DMS 273 (cell line): ENCODE measurements around the gene COL5A1.

Experiments used
- DNase-seq: peaks from one replicate; lab custom pipeline; 2025; ENCODE audit not compliant: unreplicated experiment; lab: John Stamatoyannopoulos, UW

COL5A1 gene

DNA sequence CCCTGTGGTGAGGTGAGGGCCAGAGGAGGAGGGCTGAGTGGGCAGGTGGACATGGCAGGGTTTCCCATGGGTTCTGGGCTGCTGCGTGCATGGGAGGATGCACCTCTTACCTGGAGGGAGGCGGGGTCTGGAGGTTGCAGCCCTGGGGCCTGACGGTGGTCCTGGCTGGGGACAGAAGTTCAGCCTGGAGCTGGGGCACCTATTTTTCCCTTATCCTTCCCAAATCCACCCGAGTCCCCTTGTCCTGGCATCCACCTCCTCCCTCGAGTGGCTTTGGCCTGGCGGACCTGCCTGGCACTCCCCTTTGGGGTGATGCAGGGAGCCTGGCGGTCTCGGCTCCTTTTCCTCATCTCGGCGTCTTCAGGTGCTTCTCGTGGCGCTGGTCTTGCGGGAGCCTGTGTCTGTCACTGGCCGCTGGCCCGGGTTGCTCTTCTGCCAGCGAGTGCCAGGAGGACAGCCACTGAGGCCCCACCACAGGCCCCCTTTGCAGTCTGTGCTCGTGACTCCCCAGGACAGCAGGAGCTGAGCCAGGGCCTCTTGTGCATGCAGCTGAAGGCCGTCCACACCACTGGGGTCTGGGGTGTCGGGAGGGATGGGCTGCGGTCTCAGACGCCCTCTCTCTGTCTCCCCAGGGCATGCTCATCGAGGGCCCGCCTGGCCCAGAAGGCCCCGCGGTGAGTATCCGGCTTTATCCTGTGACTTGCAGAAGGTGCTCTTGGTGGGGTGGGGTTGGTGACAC lies 96.4 kb downstream of the COL5A1 start:
- no peak for DNase-seq

DNA sequence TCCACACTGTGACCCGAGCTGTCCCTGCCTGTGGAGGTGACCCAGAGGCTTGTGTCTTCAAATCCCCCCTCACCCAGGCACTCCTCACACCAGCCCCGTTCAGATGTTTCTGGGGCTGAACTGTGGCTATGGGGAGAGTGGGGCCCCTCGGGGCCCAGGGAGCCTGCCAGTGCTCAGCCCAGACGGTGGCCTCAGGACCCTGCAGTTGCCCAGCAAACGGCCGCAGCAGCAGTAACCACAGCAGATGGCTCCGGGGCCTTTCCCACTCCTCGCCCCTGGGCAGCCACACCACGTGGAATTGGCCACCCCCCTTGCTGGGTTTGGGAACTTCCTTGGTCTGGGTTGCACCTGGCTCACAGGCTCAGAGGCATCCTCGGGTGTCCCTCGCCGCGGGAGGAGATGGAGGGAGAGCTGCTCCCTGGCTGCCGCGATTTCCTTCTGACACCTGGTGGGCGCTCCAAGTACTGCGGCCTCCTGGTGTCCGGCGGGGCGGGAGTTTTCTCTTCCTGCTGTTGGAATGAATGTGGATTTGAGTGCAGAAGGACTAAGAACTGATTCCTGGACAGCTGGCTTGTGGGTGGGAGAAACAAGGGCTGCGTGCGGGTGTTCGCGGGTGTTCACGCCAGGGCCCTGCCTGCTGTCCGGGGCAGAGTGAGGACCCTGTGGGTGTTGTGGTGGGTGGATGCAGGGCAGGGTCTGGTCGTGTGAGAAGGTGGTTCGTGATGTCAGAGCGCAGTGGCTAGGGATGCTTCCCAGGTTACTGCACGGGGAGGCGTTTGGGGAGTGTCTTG lies 97.5 kb downstream of the COL5A1 start:
- peak; percentile 87 for DNase-seq

DNA sequence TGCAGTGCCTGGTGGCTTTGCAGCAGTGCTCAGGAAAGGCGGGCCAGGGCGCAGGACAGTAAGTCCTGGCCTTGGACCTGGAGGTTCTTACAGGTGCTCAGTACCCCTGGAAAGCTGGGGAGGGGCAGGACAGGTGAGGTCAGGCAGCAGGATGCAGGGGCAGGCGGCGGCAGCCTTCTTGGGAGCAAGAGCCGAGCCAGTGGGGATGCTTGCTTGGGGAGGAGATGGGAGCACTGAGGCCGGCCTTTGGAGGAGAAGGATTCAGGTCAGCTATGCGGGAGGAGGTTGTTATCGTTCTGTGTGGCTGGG lies 98.0 kb downstream of the COL5A1 start:
- DNase-seq: no peak

DNA sequence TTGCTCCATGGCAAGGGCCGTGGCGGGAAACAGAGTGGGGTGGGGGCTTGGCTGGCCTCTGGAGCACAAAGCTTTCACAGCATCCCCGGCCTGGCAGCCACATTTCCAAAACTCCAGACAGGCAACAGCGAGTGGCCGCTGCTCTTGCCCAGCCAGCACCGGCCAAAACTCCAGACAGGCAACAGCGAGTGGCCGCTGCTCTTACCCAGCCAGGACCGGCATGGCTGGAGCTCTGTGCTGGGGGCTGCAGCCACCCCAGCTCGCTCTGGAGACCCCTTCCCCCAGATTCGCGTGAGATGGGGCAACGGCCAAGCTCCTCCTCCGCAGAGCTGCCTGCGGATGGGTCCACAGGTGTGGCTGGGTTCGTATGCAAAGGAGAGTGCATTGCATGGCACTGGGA lies 98.5 kb downstream of the COL5A1 start:
- no peak for DNase-seq

DNA sequence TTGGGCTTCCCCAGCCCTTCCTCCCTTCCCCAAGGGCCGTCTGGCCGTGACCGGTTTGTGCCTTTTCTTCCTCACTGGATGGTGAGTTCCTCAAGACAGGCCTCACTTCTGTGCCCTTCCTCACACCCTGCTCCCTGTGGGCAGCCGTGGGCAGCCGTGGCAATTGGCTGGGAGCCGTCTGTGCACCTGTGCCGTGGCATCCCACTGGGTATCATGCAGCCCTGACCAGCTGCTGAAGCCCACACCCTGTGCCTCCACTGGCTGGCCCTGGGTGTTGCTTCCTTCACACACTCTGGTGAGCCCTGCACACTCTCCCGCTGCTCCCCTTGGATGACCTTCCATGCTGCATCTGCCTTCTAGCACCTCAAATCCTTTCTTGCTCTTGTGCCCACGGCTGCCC lies 100.2 kb downstream of the COL5A1 start:
- no peak for DNase-seq

DNA sequence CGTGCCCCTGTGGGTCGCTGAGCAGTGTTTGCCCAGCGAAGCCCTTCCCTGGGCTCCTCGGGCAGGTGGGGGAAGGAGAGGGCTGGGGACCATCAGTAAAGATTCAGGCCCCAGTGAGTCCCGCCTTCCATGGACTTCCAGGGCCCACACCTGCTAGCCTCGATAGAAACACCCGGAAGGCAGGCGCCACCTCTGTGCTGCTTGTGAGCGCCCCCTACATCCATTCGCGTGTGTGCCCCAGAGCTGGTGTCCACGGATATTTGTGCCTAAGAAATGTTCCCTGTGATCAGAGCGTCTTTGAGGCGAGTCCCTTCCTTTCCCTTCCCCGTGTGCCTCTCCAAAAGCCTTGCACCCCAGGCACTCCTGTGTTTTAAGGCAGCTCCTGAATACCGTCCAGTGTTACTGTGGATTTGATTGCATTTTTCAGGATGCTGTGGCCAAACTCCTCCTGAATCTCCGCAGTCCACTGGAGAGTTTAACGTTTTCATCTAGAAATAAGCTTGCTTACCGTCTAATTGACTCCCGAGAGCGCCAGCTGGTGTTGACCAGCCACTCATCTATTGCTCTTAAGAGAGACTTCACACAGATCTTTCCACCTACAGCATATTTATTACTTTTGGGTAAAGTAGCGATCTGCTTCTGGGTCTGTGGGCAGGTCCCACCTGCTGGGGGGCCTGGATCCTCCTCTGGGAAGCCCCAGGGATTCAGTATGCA lies 101.4 kb downstream of the COL5A1 start:
- DNase-seq: no peak

DNA sequence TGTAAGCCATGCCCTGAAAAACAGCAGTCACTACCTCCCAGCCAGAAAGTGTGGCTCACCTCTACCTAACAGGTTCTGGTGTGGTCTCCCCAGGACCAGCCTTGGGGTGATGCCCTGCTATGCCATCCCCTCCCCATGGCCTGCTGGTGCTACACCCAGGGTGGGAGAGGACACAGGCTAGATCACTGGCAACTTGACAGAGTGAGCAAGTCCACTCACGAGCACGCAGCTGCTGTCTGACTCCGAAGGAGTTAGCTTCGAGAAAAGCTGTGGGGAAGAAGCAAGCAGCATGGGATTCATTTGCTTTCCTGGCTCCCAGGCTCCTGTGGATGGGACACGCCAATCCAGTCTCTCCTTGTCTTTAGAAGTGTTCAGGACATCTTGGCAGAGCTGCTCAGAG lies 102.2 kb downstream of the COL5A1 start:
- no peak for DNase-seq

DNA sequence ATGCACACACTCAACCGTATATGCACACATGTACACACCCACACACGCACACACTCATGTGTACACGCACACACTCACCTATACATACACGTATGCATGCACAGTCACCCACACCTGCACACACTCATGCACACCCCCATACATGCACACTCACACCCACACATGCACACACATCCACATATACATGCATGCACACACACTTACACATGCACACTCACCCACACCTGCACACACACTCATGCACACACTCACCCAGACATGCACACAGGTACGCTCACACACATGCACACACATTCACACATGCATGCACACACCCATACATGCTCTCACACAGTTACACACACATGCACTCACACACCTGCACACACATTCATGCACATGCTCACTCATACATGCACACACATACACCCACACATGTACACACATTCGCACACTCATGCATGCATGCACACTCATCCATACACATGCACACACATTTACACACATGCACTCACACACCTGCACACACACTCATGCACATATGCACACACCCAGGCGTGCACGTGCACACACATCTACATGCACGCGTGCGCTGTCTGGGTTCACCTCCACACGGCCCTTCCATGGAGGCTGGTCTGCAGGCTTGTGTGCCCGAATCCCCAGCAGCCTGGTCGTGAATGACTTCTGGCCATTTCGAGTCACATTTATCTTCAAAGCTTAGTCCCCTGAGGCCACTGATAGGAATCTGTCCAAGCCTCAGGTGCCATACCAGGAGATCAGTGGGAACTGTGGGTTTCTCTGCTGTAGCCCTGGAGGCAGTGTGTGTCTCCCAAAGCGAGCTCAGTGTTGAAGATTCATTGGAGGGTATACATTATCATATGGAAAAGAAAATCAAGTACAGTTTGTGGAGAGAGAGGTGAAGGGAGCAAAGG lies 103.0 kb downstream of the COL5A1 start:
- DNase-seq: no peak

DNA sequence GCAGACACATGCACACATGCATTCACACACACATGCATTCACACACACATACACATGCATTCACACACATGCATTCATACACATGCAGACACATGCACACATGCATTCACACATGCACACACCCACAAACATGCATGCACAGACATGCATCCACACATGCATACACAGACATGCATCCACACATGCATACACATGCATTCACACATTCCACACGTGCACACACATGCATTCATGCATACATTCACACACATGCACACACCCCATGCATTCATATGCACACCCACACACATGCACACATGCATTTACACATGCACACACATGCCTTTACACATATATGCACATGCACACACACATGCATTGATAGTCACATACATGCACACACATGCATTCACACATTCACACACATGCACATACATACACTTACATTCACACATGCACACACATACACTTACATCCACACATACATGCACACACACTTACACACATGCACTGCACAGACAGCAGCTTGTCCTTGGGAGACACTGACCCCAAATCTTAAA lies 106.4 kb downstream of the COL5A1 start:
- DNase-seq: no peak

DNA sequence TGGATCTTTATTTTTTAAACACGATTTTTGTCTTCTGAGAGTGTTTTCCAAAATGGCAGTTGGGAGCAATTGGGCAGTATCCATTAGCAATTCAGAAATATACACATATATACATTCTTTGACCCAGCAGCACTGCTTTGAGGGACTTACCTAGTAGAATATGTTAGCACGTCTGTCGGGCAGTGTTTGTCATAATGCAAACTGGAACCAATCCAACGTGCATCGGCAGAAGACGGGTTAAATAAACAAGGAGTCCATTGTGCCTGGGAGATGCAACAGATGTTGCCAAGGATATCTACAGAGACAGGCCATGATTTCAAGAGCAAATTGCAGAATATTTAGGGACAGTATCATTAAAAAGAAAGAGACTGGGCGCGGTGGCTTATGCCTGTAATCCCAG lies 107.0 kb downstream of the COL5A1 start:
- peak; percentile 31 for DNase-seq

DNA sequence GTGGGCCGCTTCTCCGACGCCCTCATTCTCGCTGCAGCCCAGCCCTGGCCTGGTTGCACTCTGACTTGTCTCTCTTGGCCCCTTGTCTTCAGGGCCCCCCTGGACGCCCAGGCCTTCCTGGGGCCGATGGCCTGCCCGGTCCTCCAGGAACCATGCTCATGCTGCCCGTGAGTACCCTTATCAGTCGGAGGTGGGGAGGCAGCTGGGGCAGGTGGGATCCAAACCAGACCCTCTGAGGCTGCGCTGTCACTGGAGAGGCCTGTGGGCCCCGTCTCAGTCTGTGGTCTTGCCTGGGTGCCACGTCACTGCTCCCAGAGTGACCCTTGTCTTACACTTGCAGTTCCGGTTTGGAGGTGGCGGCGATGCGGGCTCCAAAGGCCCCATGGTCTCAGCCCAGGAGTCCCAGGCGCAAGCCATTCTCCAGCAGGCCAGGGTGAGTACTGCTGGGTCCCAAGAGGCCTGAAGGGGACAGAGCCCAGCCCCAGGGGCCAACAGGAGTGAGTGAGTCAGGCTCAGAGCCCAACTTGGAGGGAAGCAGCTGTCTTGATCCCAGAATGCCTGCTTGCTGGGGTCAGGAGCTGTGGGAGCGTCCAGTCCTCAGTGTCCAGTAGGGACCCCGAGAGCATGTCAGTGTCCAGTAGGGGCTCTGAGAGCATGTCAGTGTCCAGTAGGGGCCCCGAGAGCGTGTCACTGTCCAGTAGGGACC lies 109.0 kb downstream of the COL5A1 start:
- DNase-seq: no peak

DNA sequence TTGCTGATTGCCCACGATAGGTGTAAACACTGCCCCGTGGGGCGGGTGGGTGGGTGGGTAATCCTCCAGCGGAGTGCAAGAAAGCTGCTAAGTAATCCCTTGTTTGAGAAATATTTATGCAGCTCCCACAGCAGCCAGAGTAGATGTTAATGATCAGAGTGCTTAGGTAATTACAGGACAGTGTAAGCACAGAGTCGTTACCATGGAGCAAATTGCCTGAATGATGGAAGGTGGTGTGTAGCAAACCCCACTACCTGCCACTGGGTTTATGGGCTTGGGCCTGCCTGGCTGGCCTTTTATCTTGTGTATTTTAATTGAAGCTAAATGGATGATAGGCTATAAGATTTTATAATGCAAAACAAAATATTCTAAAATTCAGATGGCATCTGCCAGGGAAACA lies 110.0 kb downstream of the COL5A1 start:
- no peak for DNase-seq

DNA sequence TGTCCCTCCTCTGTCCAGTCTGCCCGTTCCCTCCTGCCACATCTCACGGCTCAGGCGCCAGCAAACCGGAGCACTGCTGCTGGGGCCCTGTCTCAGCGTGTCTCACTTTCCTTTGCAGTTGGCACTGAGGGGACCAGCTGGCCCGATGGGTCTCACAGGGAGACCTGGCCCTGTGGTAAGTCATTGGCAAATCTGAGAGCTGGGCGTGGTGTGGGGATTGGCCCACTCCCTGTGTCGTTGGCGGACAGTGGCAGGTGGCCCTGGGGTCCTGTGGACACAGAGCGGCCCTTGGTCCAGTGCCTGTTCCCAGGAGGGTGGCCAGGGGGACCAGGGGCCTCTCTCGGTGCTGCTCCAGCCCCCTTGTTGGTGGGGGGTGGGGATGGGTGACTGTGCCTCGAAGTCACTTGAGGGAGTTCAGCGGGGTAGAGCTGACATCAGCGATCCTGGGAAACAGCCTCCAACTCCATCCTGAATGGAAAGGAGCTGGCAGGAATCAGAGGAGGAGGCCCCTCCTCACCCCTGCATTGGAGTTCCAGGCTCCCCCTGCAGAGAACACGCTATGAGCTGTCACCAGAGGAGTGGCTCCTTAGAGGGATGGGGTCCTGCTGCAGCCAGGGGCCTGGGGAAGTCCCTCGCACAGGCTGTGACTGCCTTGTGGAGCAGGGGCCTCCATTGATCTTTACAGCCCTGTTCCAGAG lies 111.0 kb downstream of the COL5A1 start:
- DNase-seq: no peak

DNA sequence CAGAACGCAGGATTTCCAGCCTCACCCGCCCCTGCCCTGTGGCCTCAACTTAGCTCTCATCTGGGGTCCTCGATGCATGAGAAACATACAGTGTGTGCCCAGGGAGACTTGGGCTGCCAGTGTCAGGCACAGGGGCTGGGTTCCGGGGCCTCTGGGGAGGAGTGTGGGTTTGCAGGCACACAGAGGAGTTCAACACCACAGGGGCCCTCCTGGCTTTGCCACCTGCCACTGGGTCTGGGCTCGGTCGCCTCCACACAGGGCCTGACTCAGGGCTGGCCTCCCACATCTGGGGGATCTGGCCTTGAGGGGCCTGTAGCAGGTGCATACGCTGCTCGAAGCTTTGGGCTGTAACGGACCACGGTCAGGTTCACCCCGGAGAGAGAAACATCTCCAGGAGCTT lies 111.6 kb downstream of the COL5A1 start:
- no peak for DNase-seq

DNA sequence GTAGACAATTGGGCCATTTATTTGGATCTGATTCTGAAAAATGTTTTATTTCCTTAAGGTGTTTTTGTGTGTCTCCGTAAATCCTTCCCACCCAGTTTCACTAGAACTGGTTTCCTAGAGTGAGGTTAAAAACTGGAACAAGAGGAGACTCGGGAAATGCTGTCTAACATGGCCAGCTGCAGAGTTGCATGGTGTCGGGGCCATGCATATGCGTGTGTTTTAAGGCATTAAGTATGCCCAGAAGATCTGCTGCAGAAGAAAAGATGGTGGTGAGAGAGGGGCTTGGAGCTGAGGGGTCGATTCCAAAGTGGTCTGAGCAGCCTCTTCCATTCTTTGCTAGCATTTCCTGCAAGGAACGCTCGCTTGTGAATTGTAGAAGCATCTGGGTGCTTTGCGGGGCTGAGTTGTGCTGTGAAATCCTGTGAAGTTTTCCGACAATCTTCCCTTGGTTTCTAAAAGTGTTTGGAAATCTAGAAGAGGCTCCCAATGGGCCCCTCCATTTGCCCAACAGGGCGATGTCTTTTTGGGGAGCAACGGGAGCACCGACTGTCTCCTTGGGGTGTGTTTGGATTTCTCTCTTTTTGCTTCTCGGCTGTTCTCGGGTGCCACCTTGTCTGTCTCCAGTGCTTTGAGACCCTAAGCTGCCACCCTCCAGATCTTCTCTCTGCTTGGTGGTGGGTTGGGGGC lies 113.8 kb downstream of the COL5A1 start:
- DNase-seq: no peak

DNA sequence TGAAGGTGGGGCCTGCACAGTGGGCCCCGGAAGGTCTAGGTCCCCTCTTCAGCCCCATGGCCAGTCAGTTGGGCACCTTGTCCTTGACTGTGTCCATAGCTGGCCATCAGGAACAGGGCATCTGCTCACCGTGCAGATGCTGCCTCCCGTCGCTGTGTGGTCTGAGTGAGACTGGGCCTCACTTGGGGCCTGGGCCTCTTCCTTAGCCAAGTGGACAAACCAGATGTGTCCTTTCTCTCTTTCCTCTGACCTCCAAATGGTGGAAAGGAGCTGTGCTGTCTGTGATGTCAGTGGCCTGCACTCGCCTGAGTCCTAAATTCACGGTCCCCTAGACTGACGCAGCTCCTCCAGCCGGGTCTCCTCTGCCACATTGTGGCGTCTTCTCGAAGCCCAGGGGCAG lies 114.5 kb downstream of the COL5A1 start:
- DNase-seq: no peak

DNA sequence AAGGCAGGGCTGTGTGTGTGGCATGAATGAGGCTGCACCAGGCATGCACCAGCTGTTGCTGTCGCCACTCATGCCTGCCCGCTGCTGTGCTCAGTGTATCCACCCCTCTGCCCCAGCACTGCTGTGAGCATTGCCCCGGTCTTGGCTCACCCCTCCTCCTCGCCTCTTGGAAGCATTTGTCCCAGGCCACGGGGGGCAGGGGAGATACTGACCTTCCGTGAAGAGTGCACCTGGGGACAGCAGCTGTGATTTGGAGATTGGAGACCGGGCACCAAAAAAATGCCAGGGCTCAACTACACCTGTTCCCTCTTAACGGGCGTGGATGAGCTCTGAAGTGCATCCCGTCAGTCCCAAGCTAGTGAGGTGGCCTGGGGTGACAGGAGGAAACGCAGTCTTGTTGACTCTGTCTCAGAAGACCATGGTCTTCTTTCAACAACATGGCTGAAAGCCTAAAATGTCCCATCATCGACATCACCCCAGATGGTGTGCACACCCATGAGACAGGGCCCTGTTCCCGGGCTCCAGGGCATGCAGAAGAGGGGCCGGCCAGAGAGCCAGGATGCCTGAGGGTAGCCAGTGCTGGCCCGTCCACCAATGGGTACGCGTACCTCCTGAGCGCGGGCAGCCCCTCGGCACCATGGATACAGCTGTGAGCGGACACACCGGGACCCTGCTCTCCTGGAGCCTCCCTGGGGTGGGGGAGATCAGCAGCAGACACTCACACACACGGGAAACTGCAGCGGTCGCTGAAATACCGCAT lies 115.8 kb downstream of the COL5A1 start:
- DNase-seq: no peak

DNA sequence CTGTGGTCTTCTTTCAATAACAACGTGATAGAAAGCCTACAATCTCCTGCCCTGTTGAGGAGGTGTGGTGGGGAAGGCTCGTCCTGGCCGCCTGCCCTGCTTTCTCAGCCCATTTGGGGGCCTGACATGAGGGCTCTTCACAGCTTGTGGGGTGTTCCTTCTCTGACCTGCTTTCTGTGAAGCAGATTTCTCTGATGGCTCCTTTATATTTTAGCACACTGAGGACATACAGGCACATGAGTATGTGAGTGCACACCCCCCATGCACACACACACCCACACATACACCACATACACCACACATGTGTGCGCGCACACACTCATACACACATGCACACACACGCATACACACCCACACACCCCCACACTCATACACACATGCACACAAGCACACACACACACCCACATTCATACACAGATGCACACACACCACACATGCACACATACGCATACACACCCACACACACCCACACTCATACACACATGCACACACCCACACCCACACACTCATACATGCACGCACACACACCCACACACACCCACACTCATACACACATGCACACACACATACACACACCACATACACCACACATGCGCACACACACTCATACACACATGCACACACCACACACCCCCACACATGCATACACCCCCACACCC lies 117.5 kb downstream of the COL5A1 start:
- DNase-seq: no peak
